Liver (tissue), 9 donors: ENCODE measurements around the gene DKKL1. TPM values are rescaled to one million over a fixed set of nuclear protein-coding genes. Genes with fewer than 3 reads are reported as not detected.

Experiments
- DNase-seq: peaks from one replicate; pipeline ENCODE4 v3.0.0-alpha.2; 2017; ENCODE audit warnings: low spot score
- H3K27ac ChIP-seq, 2 donors: one replicate each; pipeline ENCODE4 v1.7.0; 2013; ENCODE audit warnings: inconsistent platforms in 2 of 2, low read length in 2 of 2, control low read depth in 1 of 2, low read depth in 1 of 2, mild to moderate bottlenecking in 1 of 2
- H3K27me3 ChIP-seq, 4 donors: one replicate each; pipeline versions ENCODE4 v1.6.1 to v1.7.0; 2013; ENCODE audit warnings: low read length in 3 of 4, inconsistent platforms in 1 of 4, mild to moderate bottlenecking in 1 of 4, moderate library complexity in 1 of 4; ENCODE audit not compliant: control insufficient read depth in 4 of 4, insufficient read depth in 4 of 4
- H3K36me3 ChIP-seq, 4 donors: one replicate each; pipeline versions ENCODE4 v1.6.1 to v1.7.0; 2013; ENCODE audit warnings: low read length in 3 of 4, mild to moderate bottlenecking in 3 of 4, low read depth in 1 of 4, moderate library complexity in 1 of 4; ENCODE audit not compliant: control insufficient read depth in 4 of 4, insufficient read depth in 3 of 4
- H3K4me1 ChIP-seq, 4 donors: one replicate each; pipeline versions ENCODE4 v1.6.1 to v1.7.0; 2013; ENCODE audit warnings: low read length in 3 of 4, mild to moderate bottlenecking in 3 of 4, moderate library complexity in 1 of 4; ENCODE audit not compliant: control insufficient read depth in 4 of 4, insufficient read depth in 4 of 4
- H3K4me3 ChIP-seq, 3 donors: one replicate each; pipeline versions ENCODE4 v1.6.1 to v1.7.0; 2013; ENCODE audit warnings: low read length in 3 of 3, control low read depth in 1 of 3, low read depth in 1 of 3, mild to moderate bottlenecking in 1 of 3
- H3K9ac ChIP-seq, 2 donors: one replicate each; pipeline ENCODE4 v1.7.0; 2013; ENCODE audit warnings: low read length in 2 of 2, mild to moderate bottlenecking in 2 of 2, moderate library complexity in 2 of 2, control low read depth in 1 of 2, low read depth in 1 of 2
- H3K9me3 ChIP-seq, 4 donors: one replicate each; pipeline versions ENCODE4 v1.6.1 to v1.7.0; 2013; ENCODE audit warnings: low read length in 3 of 4; ENCODE audit not compliant: control insufficient read depth in 4 of 4
- EGR1 ChIP-seq, 2 donors: IDR thresholded peaks; 2 replicates each; pipeline ENCODE4 v1.6.1; 2016 to 2018; ENCODE audit warnings: antibody characterized with exemption in 2 of 2, low read depth in 2 of 2
- FOXA1 ChIP-seq: IDR thresholded peaks from 2 replicates; pipeline ENCODE4 v1.6.1; 2016; ENCODE audit warnings: antibody characterized with exemption
- HNF4G ChIP-seq: IDR thresholded peaks from 2 replicates; pipeline ENCODE4 v1.6.1; 2016; ENCODE audit warnings: antibody characterized with exemption
- JUND ChIP-seq, 2 donors: IDR thresholded peaks; 2 replicates each; pipeline ENCODE4 v1.6.1; 2016; ENCODE audit warnings: antibody characterized with exemption in 2 of 2
- NR2F2 ChIP-seq: IDR thresholded peaks from 2 replicates; pipeline ENCODE4 v1.6.1; 2016; ENCODE audit warnings: antibody characterized with exemption
- RAD21 ChIP-seq, 2 donors: IDR thresholded peaks; 2 replicates each; pipeline ENCODE4 v1.6.1; 2016; ENCODE audit warnings: antibody characterized with exemption in 2 of 2, mild to moderate bottlenecking in 2 of 2
- RXRA ChIP-seq, 2 donors: IDR thresholded peaks; 2 replicates each; pipeline ENCODE4 v1.6.1; 2017 to 2018; ENCODE audit warnings: antibody characterized with exemption in 2 of 2, mild to moderate bottlenecking in 1 of 2
- SP1 ChIP-seq: IDR thresholded peaks from 2 replicates; pipeline ENCODE4 v1.6.1; 2018; ENCODE audit warnings: antibody characterized with exemption, mild to moderate bottlenecking
- TAF1 ChIP-seq: conservative IDR thresholded peaks from 2 replicates; pipeline ENCODE4 v1.6.1; 2016; ENCODE audit warnings: antibody characterized with exemption, mild to moderate bottlenecking
- WGBS: extraction: QIAGEN DNeasy Blood & Tissue Kit; methylation state at CpG from one replicate; pipeline ENCODE4 v1.1.7; 2013; 5-methylcytosine and 5-hydroxymethylcytosine counted together
- polyA plus RNA-seq, 2 donors: library from polyadenylated mRNA; stranded (reverse) in 1 of 2; unstranded in 1 of 2; fragments of 200-250 nt in 1 of 2; fragments of >200 nt in 1 of 2; fragmentation: Nextera tagmentation in 1 of 2; extraction: Ambion mirVana in 1 of 2; gene quantifications; one replicate each; pipeline versions ENCODE4 v1.2.1 to v1.2.3, GENCODE V29; 2013 to 2015
- total RNA-seq, 2 donors: library from RNA; depleted of rRNA; stranded (reverse); fragments of >200 nt; gene quantifications; one replicate each; pipeline ENCODE4 v1.2.3, GENCODE V29; 2014
- TF ChIP-seq, protein P1 (sequence below): IDR thresholded peaks from 2 replicates; pipeline ENCODE4 v1.6.1; 2016; ENCODE audit warnings: antibody characterized with exemption
- TF ChIP-seq, protein P2 (sequence below): IDR thresholded peaks from 2 replicates; pipeline ENCODE4 v1.6.1; 2016; ENCODE audit warnings: antibody characterized with exemption
- TF ChIP-seq, protein P3 (sequence below): fragments of 150-350 bp; IDR thresholded peaks from 2 replicates; pipeline ENCODE4 v1.5.1; 2017; ENCODE audit warnings: improper control_type of control experiment, low read depth, low read length; ENCODE audit not compliant: missing input control
- donor health status: healthy.
- donor health status: healthy.
- donor health status: healthy.
- donor health status: healthy.
- donor health status: healthy.

Gene DKKL1
- total and polyA plus RNA-seq, 4 donors: 0.14 to 0.16 TPM; not detected in 2

- no peaks in the 10 kb centered on the region for H3K9me3 ChIP-seq
- DNase-seq: no peak
- 7% methylated on average over 3 of the region's 3 CpGs for WGBS
- no peak overlapping the region for H3K27ac ChIP-seq
- TF ChIP-seq, protein P1, sequence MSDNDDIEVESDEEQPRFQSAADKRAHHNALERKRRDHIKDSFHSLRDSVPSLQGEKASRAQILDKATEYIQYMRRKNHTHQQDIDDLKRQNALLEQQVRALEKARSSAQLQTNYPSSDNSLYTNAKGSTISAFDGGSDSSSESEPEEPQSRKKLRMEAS: no peak
- TF ChIP-seq EGR1 (IDR thresholded peaks at IDR 0.05; ENCODE audit: low read depth in 2 of 2) (no peak), SP1 (no peak), FOXA1 (no peak), TAF1 (no peak), NR2F2 (no peak), HNF4G (no peak), RAD21 (IDR thresholded peaks at IDR 0.05) (no peak), JUND (IDR thresholded peaks at IDR 0.05) (no peak), RXRA (IDR thresholded peaks at IDR 0.05) (no peak)
- TF ChIP-seq, protein P2, sequence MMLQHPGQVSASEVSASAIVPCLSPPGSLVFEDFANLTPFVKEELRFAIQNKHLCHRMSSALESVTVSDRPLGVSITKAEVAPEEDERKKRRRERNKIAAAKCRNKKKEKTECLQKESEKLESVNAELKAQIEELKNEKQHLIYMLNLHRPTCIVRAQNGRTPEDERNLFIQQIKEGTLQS: no peak
- TF ChIP-seq, protein P3, sequence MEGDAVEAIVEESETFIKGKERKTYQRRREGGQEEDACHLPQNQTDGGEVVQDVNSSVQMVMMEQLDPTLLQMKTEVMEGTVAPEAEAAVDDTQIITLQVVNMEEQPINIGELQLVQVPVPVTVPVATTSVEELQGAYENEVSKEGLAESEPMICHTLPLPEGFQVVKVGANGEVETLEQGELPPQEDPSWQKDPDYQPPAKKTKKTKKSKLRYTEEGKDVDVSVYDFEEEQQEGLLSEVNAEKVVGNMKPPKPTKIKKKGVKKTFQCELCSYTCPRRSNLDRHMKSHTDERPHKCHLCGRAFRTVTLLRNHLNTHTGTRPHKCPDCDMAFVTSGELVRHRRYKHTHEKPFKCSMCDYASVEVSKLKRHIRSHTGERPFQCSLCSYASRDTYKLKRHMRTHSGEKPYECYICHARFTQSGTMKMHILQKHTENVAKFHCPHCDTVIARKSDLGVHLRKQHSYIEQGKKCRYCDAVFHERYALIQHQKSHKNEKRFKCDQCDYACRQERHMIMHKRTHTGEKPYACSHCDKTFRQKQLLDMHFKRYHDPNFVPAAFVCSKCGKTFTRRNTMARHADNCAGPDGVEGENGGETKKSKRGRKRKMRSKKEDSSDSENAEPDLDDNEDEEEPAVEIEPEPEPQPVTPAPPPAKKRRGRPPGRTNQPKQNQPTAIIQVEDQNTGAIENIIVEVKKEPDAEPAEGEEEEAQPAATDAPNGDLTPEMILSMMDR: no peak
- peaks cover 6 to 33% (median 18%) of the 10 kb centered on the region in 4 donors for H3K27me3 ChIP-seq
- no peak overlapping the region for H3K4me3 ChIP-seq
- H3K36me3 ChIP-seq: no peaks in the 10 kb centered on the region
- peaks cover 5 to 11% (median 8%) of the 10 kb centered on the region in 4 donors for H3K4me1 ChIP-seq
- no peak overlapping the region for H3K9ac ChIP-seq
These were observed 60.3 kb downstream of the DKKL1 start for GRCh38 chr19:49423985-49424303.

Other genes starting within 250 kb of the DKKL1 start
- gene LIN7B, start 249.5 kb upstream of the DKKL1 start, total RNA-seq: 1 to 10 TPM; 2.2 to 3.8 TPM
- gene LIN7B, start 249.5 kb upstream of the DKKL1 start, polyA plus RNA-seq: 1 to 10 TPM; 2.7 to 3.0 TPM
- 1 to 10 TPM in 1 of 2 donors, under 1 TPM in 1; 0.56 to 1.4 TPM for gene C19orf73, start 244.7 kb upstream of the DKKL1 start, total RNA-seq
- gene C19orf73, start 244.7 kb upstream of the DKKL1 start, polyA plus RNA-seq: 1 to 10 TPM; 1.9 to 2.1 TPM
- gene PPFIA3, start 244.3 kb upstream of the DKKL1 start, total RNA-seq: 1 to 10 TPM; 1.5 to 2.1 TPM
- gene PPFIA3, start 244.3 kb upstream of the DKKL1 start, polyA plus RNA-seq: 1 to 10 TPM; 2.6 to 4.6 TPM
- 1 to 10 TPM; 1.2 TPM for gene HRC, start 208.5 kb upstream of the DKKL1 start, total RNA-seq
- under 1 TPM; 0.25 to 0.51 TPM for gene HRC, start 208.5 kb upstream of the DKKL1 start, polyA plus RNA-seq
- gene TRPM4, start 206.1 kb upstream of the DKKL1 start, total RNA-seq: 10 to 100 TPM in 1 of 2 donors, 1 to 10 TPM in 1; 8.1 to 11.0 TPM
- gene TRPM4, start 206.1 kb upstream of the DKKL1 start, polyA plus RNA-seq: 10 to 100 TPM; 15.4 to 31.2 TPM
- gene SLC6A16, start 38.7 kb upstream of the DKKL1 start, total RNA-seq: 1 to 10 TPM in 1 of 2 donors, under 1 TPM in 1; 0.19 to 1.2 TPM
- 1 to 10 TPM; 1.8 to 2.7 TPM for gene SLC6A16, start 38.7 kb upstream of the DKKL1 start, polyA plus RNA-seq
- 1 to 10 TPM; 2.9 to 9.6 TPM for gene CD37, start 28.5 kb upstream of the DKKL1 start, total RNA-seq
- 1 to 10 TPM; 3.7 to 4.1 TPM for gene CD37, start 28.5 kb upstream of the DKKL1 start, polyA plus RNA-seq
- gene TEAD2, start 1.5 kb upstream of the DKKL1 start, total RNA-seq: 1 to 10 TPM; 3.3 to 8.1 TPM
- 1 to 10 TPM; 3.6 to 5.2 TPM for gene TEAD2, start 1.5 kb upstream of the DKKL1 start, polyA plus RNA-seq
- not detected for gene KASH5, start 24.4 kb downstream of the DKKL1 start, total RNA-seq
- gene KASH5, start 24.4 kb downstream of the DKKL1 start, polyA plus RNA-seq: not detected
- gene PTH2, start 59.6 kb downstream of the DKKL1 start, total RNA-seq: not detected
- not detected for gene PTH2, start 59.6 kb downstream of the DKKL1 start, polyA plus RNA-seq
- not detected for gene GFY, start 61.5 kb downstream of the DKKL1 start, total RNA-seq
- not detected for gene GFY, start 61.5 kb downstream of the DKKL1 start, polyA plus RNA-seq
- gene SLC17A7, start 77.7 kb downstream of the DKKL1 start, total RNA-seq: under 1 TPM in 1 of 2 donors, not detected in 1; 0.08 TPM
- gene SLC17A7, start 77.7 kb downstream of the DKKL1 start, polyA plus RNA-seq: under 1 TPM in 1 of 2 donors, not detected in 1; 0.06 TPM
- 10 to 100 TPM; 48.6 to 59.4 TPM for gene PIH1D1, start 87.9 kb downstream of the DKKL1 start, total RNA-seq
- 10 to 100 TPM; 41.4 to 45.8 TPM for gene PIH1D1, start 87.9 kb downstream of the DKKL1 start, polyA plus RNA-seq
- 10 to 100 TPM; 21.3 to 35.8 TPM for gene ALDH16A1, start 89.3 kb downstream of the DKKL1 start, total RNA-seq
- 10 to 100 TPM in 1 of 2 donors, 1 to 10 TPM in 1; 5.2 to 21.8 TPM for gene ALDH16A1, start 89.3 kb downstream of the DKKL1 start, polyA plus RNA-seq
- 1 to 10 TPM in 1 of 2 donors, under 1 TPM in 1; 0.65 to 1.8 TPM for gene FLT3LG, start 110.3 kb downstream of the DKKL1 start, total RNA-seq
- 1 to 10 TPM; 2.5 to 4.3 TPM for gene FLT3LG, start 110.3 kb downstream of the DKKL1 start, polyA plus RNA-seq
- gene RPL13A, start 123.7 kb downstream of the DKKL1 start, total RNA-seq: 1,000 to 10,000 TPM in 1 of 2 donors, 100 to 1,000 TPM in 1; 444 to 1,553 TPM
- 1,000 to 10,000 TPM in 1 of 2 donors, 100 to 1,000 TPM in 1; 472 to 1,021 TPM for gene RPL13A, start 123.7 kb downstream of the DKKL1 start, polyA plus RNA-seq
- gene RPS11, start 132.6 kb downstream of the DKKL1 start, total RNA-seq: 1,000 to 10,000 TPM in 1 of 2 donors, 100 to 1,000 TPM in 1; 985 to 1,212 TPM
- 1,000 to 10,000 TPM in 1 of 2 donors, 100 to 1,000 TPM in 1; 514 to 1,329 TPM for gene RPS11, start 132.6 kb downstream of the DKKL1 start, polyA plus RNA-seq
- 100 to 1,000 TPM; 123 to 146 TPM for gene FCGRT, start 148.8 kb downstream of the DKKL1 start, total RNA-seq
- gene FCGRT, start 148.8 kb downstream of the DKKL1 start, polyA plus RNA-seq: 100 to 1,000 TPM; 237 TPM
- 1 to 10 TPM; 4.9 to 9.8 TPM for gene RCN3, start 164.1 kb downstream of the DKKL1 start, total RNA-seq
- 1 to 10 TPM; 5.8 to 8.2 TPM for gene RCN3, start 164.1 kb downstream of the DKKL1 start, polyA plus RNA-seq
- 10 to 100 TPM; 19.3 to 33.3 TPM for gene NOSIP, start 216.7 kb downstream of the DKKL1 start, total RNA-seq
- 10 to 100 TPM; 27.7 to 45.2 TPM for gene NOSIP, start 216.7 kb downstream of the DKKL1 start, polyA plus RNA-seq
- 1 to 10 TPM; 1.1 to 1.4 TPM for gene PRRG2, start 217.4 kb downstream of the DKKL1 start, total RNA-seq
- gene PRRG2, start 217.4 kb downstream of the DKKL1 start, polyA plus RNA-seq: 1 to 10 TPM; 2.8 TPM
- 1 to 10 TPM; 2.8 TPM for gene PRR12, start 227.3 kb downstream of the DKKL1 start, total RNA-seq
- gene PRR12, start 227.3 kb downstream of the DKKL1 start, polyA plus RNA-seq: 1 to 10 TPM in 1 of 2 donors, under 1 TPM in 1; 0.86 to 3.5 TPM